H1 (cell line): ENCODE measurements around the gene TJP3. TPM values are rescaled to one million over a fixed set of nuclear protein-coding genes. Genes with fewer than 3 reads are reported as not detected.

Source experiments
- CTCF ChIA-PET: fragments of 300-600 bp; sonication (Branson Sonifier 250); formaldehyde crosslinking; loops from one replicate; lab custom pipeline; 2021; ENCODE audit not compliant: partially characterized antibody; lab: Charles Lee
- POLR2A ChIA-PET: fragments of 300-600 bp; sonication (Branson Sonifier 250); formaldehyde crosslinking; loops from one replicate; lab custom pipeline; 2021; ENCODE audit warnings: inconsistent platforms; ENCODE audit not compliant: partially characterized antibody; lab: Charles Lee
- DNase-seq, 2 experiments: peaks; one replicate each; pipeline versions ENCODE4 v3.0.0 to v3.0.0-alpha.2; 2010 to 2022; ENCODE audit warnings: low spot score in 2 of 2, low read depth in 1 of 2, mixed read lengths in 1 of 2
- FAIRE-seq: peaks from 2 replicates; lab custom pipeline; 2011; peaks lifted over from hg19 to GRCh38; lab: Jason Lieb, UNC
- H2AFZ ChIP-seq: 2 replicates; pipeline ENCODE4 v1.8.1; 2012; ENCODE audit warnings: low read length, inconsistent platforms
- H2AK5ac ChIP-seq: 2 replicates; pipeline ENCODE4 v1.6.1; 2013; ENCODE audit warnings: low read depth, low read length
- H2BK120ac ChIP-seq: replicated peaks from 2 replicates; pipeline ENCODE3; 2013; ENCODE audit warnings: low read depth, low read length, inconsistent platforms
- H2BK12ac ChIP-seq: 2 replicates; pipeline ENCODE4 v1.6.1; 2013; ENCODE audit warnings: low read depth, low read length
- H2BK15ac ChIP-seq: 2 replicates; pipeline ENCODE4 v1.6.1; 2013; ENCODE audit warnings: low read length
- H2BK20ac ChIP-seq: 2 replicates; pipeline ENCODE4 v1.6.1; 2013; ENCODE audit warnings: low read length
- H2BK5ac ChIP-seq: 2 replicates; pipeline ENCODE4 v1.6.1; 2013; ENCODE audit warnings: low read depth, low read length
- H3K14ac ChIP-seq: 2 replicates; pipeline ENCODE4 v1.6.1; 2013; ENCODE audit warnings: inconsistent platforms; ENCODE audit not compliant: insufficient read length
- H3K18ac ChIP-seq: 2 replicates; pipeline ENCODE4 v1.6.1; 2013; ENCODE audit warnings: low read length; ENCODE audit errors: extremely low read depth
- H3K23ac ChIP-seq: 2 replicates; pipeline ENCODE4 v1.6.1; 2013; ENCODE audit warnings: inconsistent platforms; ENCODE audit not compliant: insufficient read length
- H3K23me2 ChIP-seq: 2 replicates; pipeline ENCODE4 v1.6.1; 2013; ENCODE audit warnings: low read depth, low read length
- H3K27ac ChIP-seq: 2 replicates; pipeline ENCODE4 v1.6.1; 2011; ENCODE audit warnings: low read depth, low read length, inconsistent platforms
- H3K27me3 ChIP-seq, 4 experiments: replicated peaks in 1 of 4; 1 replicate in 1 of 4; 2 replicates in 3 of 4; pipeline versions ENCODE4 v1.6.1 to v1.8.1; 2011 to 2013; ENCODE audit warnings: low read length in 3 of 4, mild to moderate bottlenecking in 3 of 4, inconsistent platforms in 2 of 4, mixed read lengths in 2 of 4, moderate library complexity in 1 of 4; ENCODE audit not compliant: control insufficient read depth in 3 of 4, insufficient read depth in 3 of 4; ENCODE audit errors: extremely low read depth in 1 of 4
- H3K36me3 ChIP-seq, 4 experiments: 2 replicates each; pipeline versions ENCODE4 v1.6.1 to v1.8.1; 2011 to 2013; ENCODE audit warnings: mild to moderate bottlenecking in 4 of 4, low read length in 3 of 4, moderate library complexity in 2 of 4, control low read depth in 1 of 4, inconsistent platforms in 1 of 4; ENCODE audit not compliant: insufficient read depth in 4 of 4, control insufficient read depth in 2 of 4
- H3K4ac ChIP-seq: replicated peaks from 2 replicates; pipeline ENCODE3; 2013; ENCODE audit warnings: low read length, low read depth, mixed read lengths, inconsistent platforms; ENCODE audit not compliant: insufficient read length
- H3K4me1 ChIP-seq, 4 experiments: replicated peaks in 1 of 4; 1 replicate in 1 of 4; 2 replicates in 3 of 4; pipeline versions ENCODE4 v1.6.1 to v1.8.1; 2011 to 2013; ENCODE audit warnings: low read length in 3 of 4, inconsistent platforms in 2 of 4, mixed read lengths in 1 of 4; ENCODE audit not compliant: insufficient read depth in 4 of 4, control insufficient read depth in 3 of 4
- H3K4me2 ChIP-seq, 2 experiments: 2 replicates each; pipeline versions ENCODE4 v1.6.1 to v1.8.1; 2011 to 2013; ENCODE audit warnings: low read depth in 2 of 2, low read length in 2 of 2, control low read depth in 1 of 2, inconsistent platforms in 1 of 2, mild to moderate bottlenecking in 1 of 2; ENCODE audit not compliant: insufficient read depth in 1 of 2
- H3K4me3 ChIP-seq, 4 experiments: fragments of 200-600, 300-600 bp in 1 of 4; sonication (generic), shearing (Covaris generic), sonication (Bioruptor Twin) in 1 of 4; 2 replicates each; pipeline versions ENCODE4 v1.5.1 to v1.8.1; 2011 to 2016; ENCODE audit warnings: low read length in 4 of 4, low read depth in 3 of 4, control low read depth in 2 of 4, inconsistent platforms in 2 of 4, mild to moderate bottlenecking in 2 of 4, mixed read lengths in 1 of 4, moderate library complexity in 1 of 4; ENCODE audit not compliant: insufficient read depth in 2 of 4; ENCODE audit errors: extremely low read depth in 1 of 4
- H3K56ac ChIP-seq: replicated peaks from 2 replicates; pipeline ENCODE3; 2013; ENCODE audit warnings: low read depth, mild to moderate bottlenecking, mixed read lengths, low read length, inconsistent platforms; ENCODE audit not compliant: insufficient read length
- H3K79me1 ChIP-seq: 2 replicates; pipeline ENCODE4 v1.6.1; 2013; ENCODE audit warnings: low read depth, low read length, control low read depth
- H3K79me2 ChIP-seq, 2 experiments: 2 replicates each; pipeline versions ENCODE4 v1.6.1 to v1.8.1; 2012 to 2013; ENCODE audit warnings: low read length in 2 of 2, mild to moderate bottlenecking in 2 of 2, inconsistent platforms in 1 of 2; ENCODE audit not compliant: insufficient read depth in 2 of 2, control insufficient read depth in 1 of 2
- H3K9ac ChIP-seq, 4 experiments: replicated peaks in 1 of 4; 1 replicate in 1 of 4; 2 replicates in 3 of 4; pipeline versions ENCODE4 v1.6.1 to v1.8.1; 2011 to 2013; ENCODE audit warnings: low read depth in 3 of 4, low read length in 3 of 4, control low read depth in 2 of 4, mild to moderate bottlenecking in 2 of 4, moderate library complexity in 2 of 4, inconsistent platforms in 1 of 4; ENCODE audit errors: extremely low read depth in 1 of 4
- H3K9me3 ChIP-seq, 2 experiments: 2 replicates each; pipeline versions ENCODE4 v1.6.1 to v1.8.1; 2012 to 2013; ENCODE audit warnings: mild to moderate bottlenecking in 2 of 2, moderate library complexity in 2 of 2, control low read depth in 1 of 2, inconsistent platforms in 1 of 2, low read depth in 1 of 2, low read length in 1 of 2, mixed read lengths in 1 of 2; ENCODE audit not compliant: insufficient read depth in 2 of 2
- H4K20me1 ChIP-seq, 2 experiments: replicated peaks in 1 of 2; 2 replicates each; pipeline versions ENCODE3 to v1.8.1; 2011 to 2013; ENCODE audit warnings: inconsistent platforms in 2 of 2, low read length in 2 of 2, mild to moderate bottlenecking in 1 of 2; ENCODE audit not compliant: insufficient read depth in 2 of 2, control insufficient read depth in 1 of 2
- H4K5ac ChIP-seq: 2 replicates; pipeline ENCODE4 v1.6.1; 2013; ENCODE audit warnings: low read length, low read depth, mixed read lengths, inconsistent platforms; ENCODE audit not compliant: insufficient read length
- H4K8ac ChIP-seq: 2 replicates; pipeline ENCODE4 v1.8.0; 2013; ENCODE audit warnings: mild to moderate bottlenecking, moderate library complexity, low read length, inconsistent platforms; ENCODE audit not compliant: insufficient read depth; ENCODE audit errors: extremely low read depth
- H4K91ac ChIP-seq: replicated peaks from 2 replicates; pipeline ENCODE3; 2013; ENCODE audit warnings: low read length, mixed read lengths, inconsistent platforms; ENCODE audit not compliant: insufficient read length
- BACH1 ChIP-seq: IDR thresholded peaks from 2 replicates; pipeline ENCODE4 v1.6.1; 2012; ENCODE audit warnings: low read length, improper control_type of control experiment
- BRCA1 ChIP-seq: IDR thresholded peaks from 2 replicates; pipeline ENCODE4 v1.6.1; 2012; ENCODE audit warnings: low read depth, low read length, improper control_type of control experiment
- CBX5 ChIP-seq: fragments of 300-800, 300-1000 bp; sonication (generic); IDR thresholded peaks from 2 replicates; pipeline ENCODE4 v1.7.1; 2016; ENCODE audit warnings: antibody characterized with exemption, low read length, low read depth
- CTBP2 ChIP-seq: IDR thresholded peaks from 2 replicates; pipeline ENCODE4 v1.7.0; 2011; ENCODE audit warnings: borderline replicate concordance, mild to moderate bottlenecking, moderate library complexity, mixed read lengths, low read length; ENCODE audit not compliant: insufficient read depth, insufficient read length
- CTCF ChIP-seq, 3 experiments: IDR thresholded peaks; 1 replicate in 2 of 3; 2 replicates in 1 of 3; pipeline versions ENCODE4 v1.5.1 to v1.6.1; 2011; ENCODE audit warnings: low read length in 3 of 3, mild to moderate bottlenecking in 3 of 3, inconsistent platforms in 2 of 3, low read depth in 1 of 3, moderate library complexity in 1 of 3; ENCODE audit not compliant: insufficient read depth in 1 of 3; ENCODE audit errors: control extremely low read depth in 1 of 3
- JUN ChIP-seq: IDR thresholded peaks from 2 replicates; pipeline ENCODE4 v1.6.1; 2011; ENCODE audit warnings: low read depth, mild to moderate bottlenecking, improper control_type of control experiment, low read length
- NRF1 ChIP-seq: IDR thresholded peaks from 2 replicates; pipeline ENCODE4 v1.6.1; 2011; ENCODE audit warnings: mild to moderate bottlenecking, low read depth, low read length, improper control_type of control experiment
- PHF8 ChIP-seq: fragments of 200-600 bp; sonication (generic); conservative IDR thresholded peaks from 2 replicates; pipeline ENCODE4 v1.7.1; 2012; ENCODE audit warnings: low read depth, mild to moderate bottlenecking, inconsistent platforms, low read length, moderate library complexity
- POLR2AphosphoS5 ChIP-seq: IDR thresholded peaks from 2 replicates; pipeline ENCODE4 v1.6.1; 2011; ENCODE audit warnings: low read depth, low read length
- RXRA ChIP-seq: IDR thresholded peaks from 2 replicates; pipeline ENCODE4 v1.6.1; 2011; ENCODE audit warnings: low read depth, mild to moderate bottlenecking, low read length, moderate library complexity; ENCODE audit not compliant: insufficient read depth
- ZNF274 ChIP-seq: IDR thresholded peaks from 2 replicates; pipeline ENCODE4 v1.7.0; 2012; ENCODE audit warnings: low read length, borderline replicate concordance; ENCODE audit errors: extremely low read depth
- WGBS, 2 experiments: shearing (Covaris generic) in 1 of 2; methylation state at CpG; one replicate each; pipeline versions ENCODE4 v1.1.6 to v1.1.7; 2013 to 2015; ENCODE audit warnings: low lambda C conversion rate in 2 of 2, mixed read lengths in 2 of 2, inconsistent platforms in 1 of 2, low coverage in 1 of 2, missing lambda C conversion rate in 1 of 2; ENCODE audit not compliant: insufficient replicate concordance in 2 of 2, insufficient coverage in 1 of 2, insufficient read length in 1 of 2; ENCODE audit errors: extremely low coverage in 1 of 2, missing lambda C conversion rate in 1 of 2; 5-methylcytosine and 5-hydroxymethylcytosine counted together
- polyA plus RNA-seq, 7 experiments: library from polyadenylated mRNA; depleted of rRNA in 3 of 7; stranded (reverse) in 5 of 7; unstranded in 2 of 7; fragments of >200 nt in 5 of 7; fragments of 200-250 nt in 2 of 7; gene quantifications; 1 replicate in 5 of 7; 2 replicates in 1 of 7; 4 replicates in 1 of 7; pipeline versions ENCODE4 v1.2.1 to v1.2.3, GENCODE V29; 2011 to 2013; ENCODE audit warnings: missing spikeins in 2 of 7, mixed read lengths in 2 of 7
- total RNA-seq: library from RNA; stranded (reverse); fragmentation: NEBNext Ultra II Directional; extraction: Animal tissue kit (Norgen Biotek cat#: 25700); gene quantifications from 2 replicates; pipeline ENCODE4 v1.2.1, GENCODE V29; 2021

TJP3 gene
- total and polyA plus RNA-seq, 2 of the 8 experiments (the other 6 are each of a cell fraction or from before 2014, with no cell fraction given), result 17.1 to 26.1 TPM

GRCh38 chr19:3780786-3781304, 72.7 kb downstream of the TJP3 start:
- Histone ChIP-seq H4K91ac (no peak overlapping the region), H2AFZ (no peak overlapping the region), H2BK12ac (no peak overlapping the region), H4K20me1 (peaks cover 0 to 3% of the 10 kb centered on the region in 2 experiments), H3K14ac (no peak overlapping the region), H3K9ac (no peak overlapping the region), H3K4me1 (peaks cover 0 to 9% (median 1%) of the 10 kb centered on the region in 4 experiments; a peak in 3 of 7 replicates), H3K9me3 (peaks cover 17 to 22% of the 10 kb centered on the region in 2 experiments), H3K23me2 (peaks cover 12% of the 10 kb centered on the region; the same call in 1 of the 2 replicates), H2AK5ac (no peak overlapping the region), H3K27me3 (peaks cover 0 to 14% (median 6%) of the 10 kb centered on the region in 4 experiments; a peak in 5 of 7 replicates), H3K79me1 (no peaks in the 10 kb centered on the region), H3K4ac (no peak overlapping the region), H3K27ac (no peak overlapping the region), H2BK15ac (no peak overlapping the region), H4K8ac (no peak overlapping the region), H3K4me3 (no peak overlapping the region), H3K56ac (no peak overlapping the region), H2BK120ac (no peak overlapping the region), H3K18ac (no peak overlapping the region), H2BK5ac (no peak overlapping the region), H3K79me2 (no peaks in the 10 kb centered on the region), H4K5ac (no peak overlapping the region), H3K23ac (no peak overlapping the region), H3K4me2 (no peak overlapping the region), H3K36me3 (peaks cover 0 to 14% (median 3%) of the 10 kb centered on the region in 4 experiments; a peak in 2 of 8 replicates), H2BK20ac (no peak overlapping the region)
- CTCF ChIA-PET, result interaction anchor here (0.9 to 1.1 kb wide), 3 partner anchors 8 to 88 kb away, joined by 3 to 5 read pairs (median 3); no protein-coding TSS in a partner anchor
- DNase-seq (no peak), FAIRE-seq (no peak)
- WGBS, 2 experiments, result 84% methylated on average over 9 of the region's 9 CpGs; no CpG with 5 or more reads in 1 of the 2 experiments
- POLR2A ChIA-PET, result interaction anchor here (0.6 to 2.3 kb wide), 6 partner anchors 8 to 678 kb away, joined by 3 to 7 read pairs (median 4); partner anchors contain the start of genes APBA3, EEF2 and MRPL54
- TF ChIP-seq NRF1, result no peak
- no peak for TF ChIP-seq CTCF (IDR thresholded peaks at IDR 0.05; ENCODE audit: control extremely low read depth in 1 of 3, insufficient read depth in 1 of 3, low read depth in 1 of 3, low read length in 3 of 3)
- no peak for TF ChIP-seq BACH1
- TF ChIP-seq BRCA1, result no peak
- no peak for TF ChIP-seq ZNF274
- no peak for TF ChIP-seq CTBP2
- TF ChIP-seq RXRA, result no peak
- no peak for TF ChIP-seq JUN
- TF ChIP-seq PHF8, result no peak
- no peak for TF ChIP-seq CBX5
- TF ChIP-seq POLR2AphosphoS5, result no peak
